Peyer's patch (tissue), 4 donors: ENCODE results near the gene NT5C1A.

Experiments used
- POLR2A ChIP-seq, 2 donors: fragments of 450-650 bp; IDR thresholded peaks; one replicate each; pipeline ENCODE4 v1.5.1; 2017; ENCODE audit warnings: antibody characterized with exemption in 2 of 2, mild to moderate bottlenecking in 2 of 2, moderate library complexity in 2 of 2
- TF ChIP-seq, protein P1 (sequence below), 6 experiments: fragments of 450-650 bp in 4 of 6; fragments of 200-600 bp in 2 of 6; sonication (generic) in 1 of 6; IDR thresholded peaks; one replicate each; pipeline ENCODE4 v1.5.1; 2017 to 2019; ENCODE audit warnings: antibody characterized with exemption in 6 of 6, mild to moderate bottlenecking in 3 of 6, moderate library complexity in 1 of 6

DNA sequence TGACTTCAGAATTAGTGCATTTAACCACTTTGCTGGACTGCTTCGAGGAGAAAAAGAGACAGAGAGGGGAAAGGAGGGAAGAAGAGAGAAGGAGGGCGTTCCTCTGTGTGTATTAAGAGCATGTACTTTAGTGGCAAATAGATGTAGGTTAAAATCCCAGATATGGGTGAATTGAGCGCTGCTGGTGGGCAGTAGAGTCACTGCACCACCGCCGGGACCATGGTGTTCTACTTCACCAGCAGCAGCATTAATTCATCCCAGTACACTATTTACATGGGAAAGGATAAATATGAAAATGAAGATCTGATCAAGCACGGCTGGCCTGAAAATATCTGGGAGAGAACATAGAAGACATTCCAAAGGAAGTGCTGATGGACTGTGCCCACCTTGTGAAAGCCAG lies 45.9 kb upstream of the NT5C1A start:
- TF ChIP-seq, protein P1, sequence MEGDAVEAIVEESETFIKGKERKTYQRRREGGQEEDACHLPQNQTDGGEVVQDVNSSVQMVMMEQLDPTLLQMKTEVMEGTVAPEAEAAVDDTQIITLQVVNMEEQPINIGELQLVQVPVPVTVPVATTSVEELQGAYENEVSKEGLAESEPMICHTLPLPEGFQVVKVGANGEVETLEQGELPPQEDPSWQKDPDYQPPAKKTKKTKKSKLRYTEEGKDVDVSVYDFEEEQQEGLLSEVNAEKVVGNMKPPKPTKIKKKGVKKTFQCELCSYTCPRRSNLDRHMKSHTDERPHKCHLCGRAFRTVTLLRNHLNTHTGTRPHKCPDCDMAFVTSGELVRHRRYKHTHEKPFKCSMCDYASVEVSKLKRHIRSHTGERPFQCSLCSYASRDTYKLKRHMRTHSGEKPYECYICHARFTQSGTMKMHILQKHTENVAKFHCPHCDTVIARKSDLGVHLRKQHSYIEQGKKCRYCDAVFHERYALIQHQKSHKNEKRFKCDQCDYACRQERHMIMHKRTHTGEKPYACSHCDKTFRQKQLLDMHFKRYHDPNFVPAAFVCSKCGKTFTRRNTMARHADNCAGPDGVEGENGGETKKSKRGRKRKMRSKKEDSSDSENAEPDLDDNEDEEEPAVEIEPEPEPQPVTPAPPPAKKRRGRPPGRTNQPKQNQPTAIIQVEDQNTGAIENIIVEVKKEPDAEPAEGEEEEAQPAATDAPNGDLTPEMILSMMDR (IDR thresholded peaks at IDR 0.05): no peak
- no peak for TF ChIP-seq POLR2A (IDR thresholded peaks at IDR 0.05)
